Natural killer cell treated with Interleukin-12 subunit alpha and Interleukin-12 subunit beta and Interleukin-15 and Interleukin-18, amount 100 ng/mL, for 72 hours (primary cell): Measurements from ENCODE around the gene OR4Q3. TPM values are rescaled to one million over a fixed set of nuclear protein-coding genes. Genes with fewer than 3 reads are reported as not detected.

Experiments
- total RNA-seq, 2 donors: library from RNA; stranded (reverse); gene quantifications; one replicate each; pipeline ENCODE4 v1.2.3, GENCODE V29; 2022

OR4Q3 gene
- total RNA-seq, 2 donors from 2014 or later: not detected

Other genes starting within 250 kb of the OR4Q3 start
- not detected for gene OR11H2, start 29.7 kb upstream of the OR4Q3 start, total RNA-seq
- gene OR4M1, start 29.9 kb downstream of the OR4Q3 start, total RNA-seq: not detected
- gene OR4N2, start 60.2 kb downstream of the OR4Q3 start, total RNA-seq: not detected
- gene OR4K2, start 131.6 kb downstream of the OR4Q3 start, total RNA-seq: not detected
- not detected for gene OR4K5, start 177.0 kb downstream of the OR4Q3 start, total RNA-seq
- gene OR4K1, start 187.3 kb downstream of the OR4Q3 start, total RNA-seq: not detected
- gene OR4K15, start 232.0 kb downstream of the OR4Q3 start, total RNA-seq: not detected